Measurements from ENCODE around the gene DLG1.

The DLG1 gene

DNA sequence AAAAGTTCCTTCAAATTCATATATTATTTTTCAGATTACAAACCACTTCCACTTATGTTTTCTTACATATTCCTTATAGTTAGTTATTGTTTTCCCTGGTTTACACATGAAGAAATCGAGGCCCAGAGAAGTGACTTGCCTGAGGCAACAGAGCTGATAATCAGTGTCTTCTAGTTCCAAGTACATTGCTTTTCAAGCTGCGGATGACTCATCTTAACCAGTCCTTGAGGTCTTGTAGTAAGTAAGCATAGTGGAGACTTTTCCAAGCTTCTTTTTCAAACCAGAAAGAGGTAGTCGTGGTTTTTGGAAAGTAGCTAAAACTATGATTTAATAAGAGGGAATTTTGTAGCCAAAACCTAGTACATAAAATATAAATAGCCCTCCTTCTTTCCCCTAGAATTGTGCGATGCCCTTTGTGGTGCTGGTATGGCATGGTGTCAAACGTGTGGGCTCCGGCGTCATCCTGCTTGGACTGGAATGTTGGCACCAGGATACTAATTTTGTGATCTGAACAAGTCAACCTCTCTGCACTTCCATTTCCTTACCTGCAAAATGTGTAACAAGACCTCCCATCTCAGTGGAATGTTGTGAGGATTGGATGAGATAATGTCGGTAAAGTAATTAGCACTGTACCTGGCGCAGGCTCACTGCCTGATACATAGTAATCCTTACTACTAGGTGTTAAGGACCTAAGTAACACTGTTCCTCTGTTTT, 19.0 kb upstream of the DLG1 start:
- TF ChIP-seq, protein P1, sequence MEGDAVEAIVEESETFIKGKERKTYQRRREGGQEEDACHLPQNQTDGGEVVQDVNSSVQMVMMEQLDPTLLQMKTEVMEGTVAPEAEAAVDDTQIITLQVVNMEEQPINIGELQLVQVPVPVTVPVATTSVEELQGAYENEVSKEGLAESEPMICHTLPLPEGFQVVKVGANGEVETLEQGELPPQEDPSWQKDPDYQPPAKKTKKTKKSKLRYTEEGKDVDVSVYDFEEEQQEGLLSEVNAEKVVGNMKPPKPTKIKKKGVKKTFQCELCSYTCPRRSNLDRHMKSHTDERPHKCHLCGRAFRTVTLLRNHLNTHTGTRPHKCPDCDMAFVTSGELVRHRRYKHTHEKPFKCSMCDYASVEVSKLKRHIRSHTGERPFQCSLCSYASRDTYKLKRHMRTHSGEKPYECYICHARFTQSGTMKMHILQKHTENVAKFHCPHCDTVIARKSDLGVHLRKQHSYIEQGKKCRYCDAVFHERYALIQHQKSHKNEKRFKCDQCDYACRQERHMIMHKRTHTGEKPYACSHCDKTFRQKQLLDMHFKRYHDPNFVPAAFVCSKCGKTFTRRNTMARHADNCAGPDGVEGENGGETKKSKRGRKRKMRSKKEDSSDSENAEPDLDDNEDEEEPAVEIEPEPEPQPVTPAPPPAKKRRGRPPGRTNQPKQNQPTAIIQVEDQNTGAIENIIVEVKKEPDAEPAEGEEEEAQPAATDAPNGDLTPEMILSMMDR (IDR thresholded peaks at IDR 0.05; ENCODE audit: extremely low read depth, missing control alignments): no peak
- no peak for DNase-seq (ENCODE audit: low spot score)

DNA sequence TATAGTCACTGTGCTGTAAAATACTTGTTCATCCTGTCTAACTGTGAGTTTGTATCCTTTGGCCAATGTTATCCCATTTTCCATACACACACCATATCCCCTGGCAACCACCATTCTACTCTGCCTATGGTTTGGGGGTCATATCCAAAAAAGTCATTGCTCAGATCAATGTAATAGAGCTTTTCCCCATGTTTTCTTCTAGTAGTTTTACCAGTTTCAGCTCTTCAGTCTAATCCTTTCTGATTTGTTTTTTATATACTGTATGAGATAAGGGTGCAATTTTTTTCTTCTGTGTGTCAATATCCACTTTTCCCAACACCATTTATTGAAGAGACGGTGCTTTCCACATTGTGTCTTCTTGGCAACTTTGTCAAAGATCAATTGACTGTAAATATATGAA, 14.0 kb upstream of the DLG1 start:
- no peak for DNase-seq (ENCODE audit: low spot score)
- TF ChIP-seq, protein P1 (IDR thresholded peaks at IDR 0.05; ENCODE audit: extremely low read depth, missing control alignments): no peak

DNA sequence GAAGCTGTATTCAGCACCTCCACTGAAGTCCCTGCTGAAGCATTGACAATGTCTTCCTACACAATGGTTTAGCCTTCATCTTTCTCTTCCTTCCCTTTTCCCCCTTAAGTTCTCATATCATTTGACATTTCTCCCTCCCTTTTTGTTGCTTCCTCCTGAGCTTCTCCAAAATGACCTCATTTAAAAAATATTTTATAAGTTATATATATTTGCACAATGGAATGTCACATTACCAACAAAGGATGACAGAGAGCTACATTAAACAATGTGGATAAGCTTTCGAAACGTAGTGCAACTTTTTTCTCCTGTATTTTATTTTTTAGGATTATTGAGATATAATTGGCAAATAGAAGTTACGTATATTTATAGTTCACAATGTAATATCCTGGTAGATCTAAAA, 13.2 kb upstream of the DLG1 start:
- DNase-seq (ENCODE audit: low spot score): no peak
- TF ChIP-seq, protein P1 (IDR thresholded peaks at IDR 0.05; ENCODE audit: extremely low read depth, missing control alignments): no peak

DNA sequence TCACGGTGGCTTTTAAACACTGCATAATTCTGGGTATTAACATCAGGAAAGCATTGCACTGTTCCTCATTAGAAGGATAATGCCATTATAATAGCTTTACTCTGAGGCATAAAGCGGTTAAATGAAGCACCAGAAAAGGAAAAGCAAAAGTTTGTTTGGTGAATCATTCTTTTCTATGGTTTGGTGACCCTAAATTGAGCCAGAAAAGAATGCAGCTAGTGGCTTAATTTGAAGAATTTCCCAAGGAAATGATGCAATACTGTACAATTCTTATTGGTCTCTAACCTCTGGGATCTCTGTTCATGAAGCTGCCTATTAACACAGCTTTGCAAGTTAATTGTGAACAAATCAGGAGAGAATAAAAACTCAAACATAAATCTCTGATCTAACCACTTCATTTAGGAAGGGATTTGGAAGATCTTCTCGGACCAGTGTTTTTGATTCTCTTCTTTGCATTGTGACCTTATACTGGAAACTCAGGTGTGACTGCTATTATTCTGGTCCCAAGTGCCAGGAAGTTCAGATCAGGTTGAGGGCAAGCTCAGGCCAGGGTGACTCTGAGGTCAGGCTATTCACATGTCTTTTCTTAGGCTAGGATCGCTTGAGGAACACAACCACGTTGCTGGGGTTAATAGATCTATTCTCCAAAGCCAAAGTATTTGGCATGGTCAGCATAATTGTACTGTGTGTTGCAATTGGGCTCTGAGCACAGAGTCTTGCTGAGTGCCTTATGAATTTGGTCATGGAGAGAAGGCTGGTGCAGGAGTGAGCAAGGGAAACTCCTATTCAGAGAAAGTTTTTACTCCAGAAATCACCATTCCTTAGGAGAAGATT, 11.3 kb upstream of the DLG1 start:
- no peak for DNase-seq (ENCODE audit: low spot score)
- TF ChIP-seq, protein P1 (IDR thresholded peaks at IDR 0.05; ENCODE audit: extremely low read depth, missing control alignments): no peak

DNA sequence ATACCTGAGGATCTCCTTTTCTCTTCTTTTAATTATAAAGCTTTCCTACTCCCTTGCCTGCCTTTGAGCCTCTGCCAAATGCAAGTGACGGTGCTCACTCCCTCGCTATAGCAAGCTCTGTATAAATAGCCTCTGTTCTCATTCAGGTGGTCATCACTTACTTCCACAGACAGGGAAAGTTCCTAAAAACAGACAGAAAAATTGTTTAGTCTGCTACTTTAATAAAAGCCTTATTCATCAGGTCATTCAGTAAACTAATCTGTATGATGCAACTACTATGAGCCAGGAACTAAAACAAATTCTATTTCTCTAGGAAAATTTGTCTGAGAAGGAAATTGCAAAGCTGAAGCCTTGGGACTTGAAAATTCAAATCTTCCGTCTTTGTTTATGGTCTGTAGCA, 10.2 kb upstream of the DLG1 start:
- no peak for DNase-seq (ENCODE audit: low spot score)
- TF ChIP-seq, protein P1 (IDR thresholded peaks at IDR 0.05; ENCODE audit: extremely low read depth, missing control alignments): no peak

DNA sequence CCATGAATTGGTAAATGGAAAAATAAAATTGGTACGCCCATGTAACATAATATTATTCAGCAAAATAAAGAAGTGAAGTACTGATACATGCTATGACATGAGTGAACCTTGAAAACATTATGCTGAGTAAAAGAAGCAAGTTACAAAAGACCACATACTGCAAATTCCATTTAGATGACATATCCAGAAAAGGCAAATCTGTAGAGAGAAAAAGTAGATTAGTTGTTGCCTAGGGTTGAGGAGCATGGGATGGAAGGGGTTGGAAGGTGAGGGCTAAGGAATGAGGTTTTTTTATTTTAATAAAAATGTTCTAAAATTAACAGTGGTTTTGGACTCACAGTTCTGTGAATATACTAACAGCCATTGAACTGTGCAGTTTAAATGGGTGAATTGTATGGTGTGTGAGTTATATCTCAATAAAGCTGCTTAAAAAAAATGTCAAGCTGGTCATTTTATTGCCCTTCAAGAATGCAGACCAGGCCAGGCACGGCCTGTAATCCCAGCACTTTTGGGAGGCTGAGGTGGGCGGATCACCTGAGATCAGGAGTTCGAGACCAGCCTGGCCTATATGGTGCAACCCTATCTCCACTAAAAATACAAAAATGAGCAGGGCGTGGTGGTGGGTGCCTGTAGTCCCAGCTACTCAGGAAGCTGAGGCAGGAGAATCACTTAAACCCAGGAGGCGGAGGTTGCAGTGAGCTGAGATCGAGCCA, 8.1 kb upstream of the DLG1 start:
- DNase-seq (ENCODE audit: low spot score): no peak

More for the DNA sequence above, 8.1 kb upstream of the DLG1 start:
- TF ChIP-seq, protein P1 (IDR thresholded peaks at IDR 0.05; ENCODE audit: extremely low read depth, missing control alignments): no peak

Measured in GM20000 (cell line).